Stimulated activated CD8-positive, alpha-beta memory T cell treated with anti-CD3 and anti-CD28 coated beads, Interleukin-4, amount 100 ng/mL, for 24 hours (primary cell): Measurements from ENCODE around the gene SLC41A3.
"Not testable (repeated sequence)": the region's sequence is repeated elsewhere in the genome, so short reads cannot be mapped to it uniquely, and the experiment has no call there.

Experiments used
- DNase-seq: peaks from one replicate; pipeline ENCODE4 v3.0.0-alpha.2; 2020; ENCODE audit warnings: low read depth

SLC41A3 gene

DNA sequence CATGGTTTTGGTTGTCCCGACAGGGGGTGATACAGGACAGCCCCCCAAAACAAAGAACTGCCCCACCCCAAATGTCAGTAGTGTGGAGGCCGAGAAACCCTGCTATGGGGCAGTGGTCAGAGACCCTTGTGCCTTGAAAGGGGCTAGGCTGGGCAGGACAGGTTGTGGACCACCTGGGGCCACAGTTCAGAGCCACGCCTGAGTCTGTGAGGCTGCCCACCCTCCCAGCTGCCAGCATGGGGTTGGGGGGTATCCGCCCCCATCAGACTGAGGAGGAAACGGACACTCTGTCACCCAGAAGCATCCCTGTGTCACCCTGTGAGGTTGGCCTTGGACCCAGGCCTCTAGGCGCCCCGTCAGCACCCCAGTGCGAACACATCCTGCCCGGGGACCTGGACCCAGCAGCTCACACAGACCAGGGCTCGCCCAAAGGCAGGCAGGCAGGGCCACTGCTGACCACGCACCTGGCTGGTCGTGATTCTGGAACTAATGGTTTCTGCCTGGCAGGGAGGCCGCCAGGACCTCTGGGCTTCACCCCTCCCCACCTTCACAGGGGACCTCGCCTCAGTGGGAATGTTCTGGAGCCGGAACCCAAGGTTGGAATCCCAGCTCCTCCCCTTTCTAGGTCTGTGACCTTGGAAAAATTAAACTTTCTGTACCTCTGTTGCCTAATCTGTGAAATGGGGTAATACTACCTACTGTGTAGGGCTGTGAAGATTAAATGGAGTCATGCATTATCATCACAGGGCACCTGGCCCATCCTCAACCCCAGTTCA is 1.4 kb downstream of the SLC41A3 start:
- DNase-seq: no peak

DNA sequence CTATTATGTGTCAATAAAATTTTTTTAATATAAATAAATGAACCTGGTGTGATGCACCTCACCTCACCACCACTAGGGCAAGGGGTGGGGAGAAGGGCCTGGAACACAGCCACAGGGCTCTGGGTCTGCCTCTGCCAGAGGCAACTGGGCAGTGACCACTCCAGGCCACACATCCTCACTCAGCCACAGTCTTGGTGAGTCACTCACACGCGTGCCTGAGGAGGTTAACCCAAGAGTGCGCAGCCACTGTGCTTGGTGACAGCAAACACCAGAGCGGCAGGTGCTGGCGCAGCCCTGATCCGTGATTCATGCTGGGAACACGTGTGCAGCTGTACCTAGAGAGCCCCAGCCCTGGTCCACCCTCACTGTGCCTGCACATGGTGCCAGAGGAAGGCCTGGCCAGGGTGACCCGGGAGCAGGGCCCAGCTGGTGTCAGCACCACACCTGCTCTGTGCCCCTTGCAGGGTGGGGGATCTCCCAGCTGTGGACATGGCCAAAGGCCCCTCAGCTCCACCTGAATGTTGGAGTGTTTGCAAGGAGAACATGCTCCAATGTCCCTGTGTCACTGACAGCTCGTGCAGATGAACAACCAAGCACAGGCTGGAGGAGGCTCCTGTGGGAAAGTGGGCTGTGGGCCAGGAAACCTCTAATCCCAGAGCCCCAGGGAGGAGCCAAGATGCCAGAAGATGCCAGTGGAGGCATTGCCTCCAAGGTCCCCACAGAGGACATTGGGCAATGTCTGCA is 2.1 kb downstream of the SLC41A3 start:
- no peak for DNase-seq

DNA sequence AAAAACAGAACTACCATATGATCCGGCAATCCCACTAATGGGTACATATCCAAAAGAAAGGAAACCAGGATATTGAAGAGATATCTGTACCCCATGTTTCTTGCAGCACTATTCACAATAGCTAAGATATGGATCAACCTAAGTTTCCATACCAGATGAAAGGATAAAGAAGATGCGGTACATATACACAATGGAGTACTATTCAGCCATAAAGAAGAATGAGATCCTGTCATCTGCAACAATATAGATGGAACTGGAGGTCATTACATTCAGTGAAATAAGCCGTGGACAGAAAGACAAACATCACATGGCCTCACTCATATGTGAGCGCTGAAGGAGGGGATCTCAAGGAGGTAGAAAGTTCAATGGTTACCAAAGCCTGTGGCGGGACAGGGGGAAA is 3.0 kb downstream of the SLC41A3 start:
- DNase-seq: no peak

DNA sequence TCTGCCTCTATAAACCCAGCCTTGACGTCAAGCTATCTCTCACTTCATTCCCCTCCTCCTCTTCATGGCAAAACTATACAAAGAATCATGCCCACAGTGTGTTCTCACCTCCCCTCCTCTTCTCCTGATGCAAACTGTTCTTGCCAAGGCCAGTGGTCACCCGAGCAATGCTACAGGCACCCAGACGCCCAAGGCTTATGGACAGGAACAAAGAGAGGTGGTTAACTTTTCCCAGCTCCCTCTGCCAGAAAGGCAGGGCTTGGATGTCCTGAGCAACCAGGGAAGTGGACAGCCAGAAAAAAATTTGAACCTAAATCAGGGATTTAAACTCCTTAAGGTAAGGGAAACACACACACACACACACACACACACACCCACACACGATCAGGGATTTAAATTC is 5.1 kb downstream of the SLC41A3 start:
- no peak for DNase-seq

DNA sequence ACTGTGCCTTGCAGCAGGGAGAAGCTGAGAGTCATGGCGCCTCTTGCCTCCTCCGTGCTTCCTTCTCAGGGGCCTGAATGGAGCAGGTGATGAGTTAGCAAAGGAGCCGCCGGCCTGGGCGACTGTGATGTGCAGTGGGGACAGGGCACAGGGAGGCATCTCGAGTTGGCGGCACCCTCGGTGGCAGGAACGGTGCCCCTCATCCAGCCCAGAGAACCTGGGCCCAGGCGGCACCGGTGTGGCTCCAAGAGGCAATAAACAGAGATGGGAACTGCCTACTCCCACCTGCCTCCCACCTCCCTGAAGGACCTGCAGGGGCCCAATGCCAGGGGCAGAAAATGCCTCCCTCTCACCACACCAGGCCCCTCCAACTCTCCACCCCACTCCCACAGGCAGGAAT is 6.2 kb downstream of the SLC41A3 start:
- no peak for DNase-seq

DNA sequence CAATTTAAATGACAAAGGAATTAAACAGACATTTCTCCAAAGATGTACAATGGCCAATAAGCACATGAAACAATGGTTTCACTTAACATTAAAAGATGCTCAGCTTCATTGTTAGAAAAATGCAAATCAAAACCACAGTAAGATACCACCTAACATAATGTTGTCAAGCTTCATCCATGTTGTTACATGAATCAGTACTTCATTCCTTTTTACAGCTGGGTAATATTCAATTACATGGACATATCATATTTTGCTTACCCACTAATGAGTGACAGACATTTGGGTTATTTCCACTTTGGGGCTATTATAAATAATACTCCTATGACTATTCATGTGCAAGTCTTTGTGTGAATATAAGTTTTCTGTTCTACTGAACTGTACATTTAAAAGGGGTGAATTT is 7.8 kb downstream of the SLC41A3 start:
- no peak for DNase-seq

DNA sequence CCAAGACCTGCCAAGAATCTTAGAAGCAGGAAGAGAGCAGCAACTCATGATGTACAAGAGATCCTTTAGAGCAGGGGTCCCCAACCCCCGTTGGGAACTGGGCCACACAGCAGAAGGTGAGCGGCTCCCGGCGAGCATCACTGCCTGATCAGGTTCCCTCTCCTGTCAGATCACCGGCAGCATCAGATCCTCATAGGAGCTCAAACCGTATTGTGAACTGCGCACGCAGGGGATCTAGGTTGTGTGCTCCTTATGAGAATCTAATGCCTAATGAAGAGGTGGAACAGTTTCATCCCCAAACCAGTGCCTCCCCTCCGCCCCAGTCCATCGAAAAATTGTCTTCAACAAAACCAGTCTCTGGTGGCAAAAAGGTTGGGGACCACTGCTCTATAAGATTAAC is 13.8 kb downstream of the SLC41A3 start:
- no peak for DNase-seq

DNA sequence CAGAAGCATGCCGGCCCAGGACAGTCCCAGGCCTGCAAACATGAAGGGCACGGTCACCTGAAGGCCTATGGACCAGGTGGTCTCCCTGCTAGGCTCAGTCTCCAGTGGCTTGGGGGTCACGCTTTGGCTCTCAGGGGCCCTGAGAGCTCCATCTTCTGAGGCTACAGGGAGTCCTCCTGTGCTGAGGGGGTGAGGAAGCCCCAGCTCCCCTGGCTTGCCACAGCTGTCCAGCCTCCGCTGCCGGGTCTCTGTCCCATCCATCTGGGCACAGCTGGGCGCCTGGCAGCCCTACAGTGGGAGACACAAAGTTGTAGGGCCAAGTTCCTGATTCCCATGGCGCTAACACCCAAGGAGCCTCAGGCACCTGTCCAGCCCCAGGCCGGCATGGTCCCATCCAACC is 16.0 kb downstream of the SLC41A3 start:
- DNase-seq: no peak

DNA sequence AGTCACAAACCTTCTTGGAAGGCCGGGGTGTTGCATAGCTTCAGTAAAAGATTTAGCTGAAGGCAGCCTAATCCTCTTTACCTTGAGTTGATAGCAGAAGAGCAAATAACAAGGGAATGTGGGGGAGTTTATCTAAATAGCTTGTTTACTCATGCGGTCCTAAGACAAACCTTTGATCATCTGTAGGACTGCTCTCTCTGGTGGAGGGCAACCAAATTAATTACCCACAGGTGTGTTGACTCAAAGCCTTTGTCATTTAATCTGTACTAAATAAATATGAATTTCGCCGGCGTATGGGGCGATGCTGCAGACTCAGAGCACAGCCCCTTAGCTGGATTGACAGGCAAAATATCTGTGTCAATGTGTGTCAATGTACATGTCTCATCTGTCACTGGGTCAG is 17.2 kb downstream of the SLC41A3 start:
- not testable (repeated sequence) for DNase-seq

DNA sequence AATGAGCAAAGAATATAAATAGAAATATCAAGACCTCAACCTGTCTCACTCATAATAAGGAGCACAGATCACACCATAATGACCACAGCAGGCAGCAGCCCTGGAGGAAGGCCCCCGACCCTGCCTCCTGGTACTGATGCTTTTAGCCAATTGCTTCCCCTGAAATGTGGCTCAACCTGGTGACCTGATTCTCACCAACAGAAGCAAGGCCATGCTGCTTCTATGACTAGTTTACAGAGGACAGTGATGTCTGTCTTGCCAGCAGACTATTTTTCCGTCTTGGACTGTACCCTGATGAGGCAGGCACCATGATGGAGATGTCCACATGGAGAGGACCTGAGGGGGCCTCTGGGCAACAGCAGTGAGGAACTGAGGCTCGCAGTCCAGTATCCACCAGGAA is 18.0 kb downstream of the SLC41A3 start:
- no peak for DNase-seq

DNA sequence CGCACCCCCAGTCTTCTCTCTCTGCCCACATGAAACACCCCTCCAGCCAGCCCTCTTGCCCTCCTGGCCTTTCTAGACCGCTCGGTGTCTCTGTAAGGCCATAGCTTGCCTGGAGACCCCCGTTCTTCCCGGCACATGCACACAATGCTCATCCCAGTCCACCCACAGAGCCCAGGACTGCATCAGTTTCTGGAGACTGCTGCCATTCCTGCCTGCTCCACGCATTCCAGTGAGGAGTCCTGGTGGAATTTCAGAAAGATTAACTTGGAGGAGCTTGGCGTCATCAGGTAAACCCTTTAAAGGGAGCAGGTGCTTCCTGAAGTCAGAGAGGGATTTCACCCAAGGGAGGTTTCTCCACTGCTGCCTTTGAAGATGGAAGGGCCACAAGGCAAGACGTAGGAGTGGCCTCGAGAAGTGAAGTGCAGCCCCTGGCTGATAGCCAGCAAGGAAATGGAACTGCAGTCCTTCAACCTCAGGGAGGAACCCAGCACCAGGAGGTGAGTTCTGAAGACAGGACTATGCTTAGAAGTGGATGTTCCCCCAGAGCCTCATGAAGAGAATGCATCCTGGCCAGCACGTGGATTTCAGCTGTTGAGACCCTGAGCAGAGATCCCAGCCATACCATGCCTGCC is 19.2 kb downstream of the SLC41A3 start:
- no peak for DNase-seq

DNA sequence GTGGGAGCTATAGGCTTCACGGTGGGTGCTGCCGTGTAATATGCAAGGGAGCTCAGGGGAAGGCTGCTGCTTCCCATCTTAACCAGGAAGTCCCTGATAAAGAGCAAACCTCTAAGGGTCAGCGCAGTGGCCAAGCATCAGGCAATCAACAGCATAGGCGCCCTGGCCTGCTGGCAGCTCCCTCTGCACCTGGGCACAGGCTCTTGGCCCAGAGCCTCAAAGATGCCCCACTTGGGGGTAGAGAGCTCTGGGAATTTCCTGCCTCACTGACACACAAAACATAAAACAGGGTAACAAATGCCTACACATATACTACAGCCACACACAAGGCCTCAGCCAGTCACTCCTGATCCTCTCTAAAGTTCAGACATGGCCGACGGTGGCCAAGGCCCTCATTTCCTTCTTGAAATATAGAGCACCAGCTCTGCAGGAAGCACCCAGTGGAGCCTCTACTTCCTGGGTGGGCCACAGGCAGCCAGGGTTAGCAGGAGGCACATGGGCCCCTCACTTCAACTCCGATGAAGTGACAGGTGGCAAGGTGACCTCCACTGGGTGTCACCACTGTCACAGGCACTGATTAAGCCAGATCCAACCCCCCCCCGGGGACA is 20.5 kb downstream of the SLC41A3 start:
- no peak for DNase-seq

DNA sequence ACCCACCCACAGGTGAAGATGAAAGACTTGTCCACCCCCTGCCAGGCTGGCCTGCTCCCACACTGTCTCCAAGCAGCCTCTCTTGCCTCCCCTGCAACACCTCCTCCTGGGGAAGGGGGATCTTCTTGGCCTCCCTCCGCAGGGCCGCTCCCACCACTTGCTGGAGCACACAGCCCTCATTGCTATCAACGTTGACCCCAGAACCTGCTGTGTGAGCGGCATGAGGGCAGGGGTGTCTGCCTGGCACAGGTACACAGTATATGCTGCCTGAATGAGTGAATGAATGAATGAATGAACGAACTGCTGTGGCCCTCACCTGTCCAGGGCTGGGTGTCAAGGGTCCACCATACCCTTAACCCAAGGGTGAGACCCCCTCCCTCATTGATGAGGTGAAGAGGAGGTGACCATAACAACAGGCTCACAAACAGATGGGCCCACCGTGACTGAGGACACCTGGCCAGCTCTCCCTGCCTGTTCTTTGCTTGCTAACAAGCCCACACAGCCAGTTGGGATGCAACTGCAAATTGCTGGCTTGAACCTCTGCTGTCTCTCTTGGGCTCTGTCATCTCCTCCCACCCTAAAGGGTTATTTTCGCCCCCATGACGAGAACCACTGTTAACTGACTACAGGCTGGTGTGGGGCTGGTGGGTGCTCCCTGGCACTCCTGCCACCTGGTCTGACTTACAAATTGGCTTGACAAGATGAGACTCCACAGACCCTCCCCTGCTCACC is 22.5 kb downstream of the SLC41A3 start:
- no peak for DNase-seq

DNA sequence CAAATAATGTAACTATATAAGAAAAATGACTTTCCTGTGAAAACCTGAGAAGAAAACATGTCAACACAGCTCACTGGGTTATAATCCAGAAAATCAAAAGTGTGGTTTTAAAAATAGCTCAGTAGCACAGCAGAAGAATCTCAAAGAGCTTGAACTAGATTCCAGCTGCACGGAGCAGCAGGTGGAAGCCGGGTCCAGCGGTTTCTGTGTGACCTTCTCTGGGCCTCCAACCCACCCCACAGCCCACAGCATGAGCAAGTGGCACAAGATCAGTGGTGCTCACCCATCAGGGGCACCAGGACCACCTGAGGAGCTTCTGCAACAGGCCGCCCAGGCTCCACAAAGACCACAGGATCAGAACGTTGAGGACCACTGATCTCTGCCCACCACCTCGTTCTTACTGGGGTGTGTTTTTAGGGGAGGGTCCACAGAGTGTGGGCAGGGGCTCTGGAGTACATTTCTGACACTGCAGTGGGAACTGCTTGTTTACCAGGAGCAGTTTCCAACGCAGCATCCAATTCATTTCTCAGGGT is 23.2 kb downstream of the SLC41A3 start:
- no peak for DNase-seq

DNA sequence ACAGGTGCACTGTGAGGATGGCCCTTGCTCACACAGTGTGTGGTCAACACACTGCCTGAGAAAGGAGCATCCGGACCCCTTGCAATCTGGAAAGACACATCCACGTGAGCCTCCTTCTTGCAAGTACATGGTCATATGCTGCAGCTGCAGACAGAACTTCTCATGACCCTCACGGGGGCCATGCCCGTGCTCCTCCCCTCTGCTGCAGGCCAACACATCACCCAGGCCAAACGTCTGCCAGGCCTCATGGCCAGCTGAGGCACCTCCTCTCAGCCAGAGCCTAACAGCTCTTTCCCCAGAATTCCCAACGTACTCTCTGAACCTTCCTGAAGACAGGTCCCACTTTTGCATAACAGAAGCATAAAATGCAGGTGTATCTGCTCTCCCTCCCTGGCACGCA is 25.3 kb downstream of the SLC41A3 start:
- no peak for DNase-seq

DNA sequence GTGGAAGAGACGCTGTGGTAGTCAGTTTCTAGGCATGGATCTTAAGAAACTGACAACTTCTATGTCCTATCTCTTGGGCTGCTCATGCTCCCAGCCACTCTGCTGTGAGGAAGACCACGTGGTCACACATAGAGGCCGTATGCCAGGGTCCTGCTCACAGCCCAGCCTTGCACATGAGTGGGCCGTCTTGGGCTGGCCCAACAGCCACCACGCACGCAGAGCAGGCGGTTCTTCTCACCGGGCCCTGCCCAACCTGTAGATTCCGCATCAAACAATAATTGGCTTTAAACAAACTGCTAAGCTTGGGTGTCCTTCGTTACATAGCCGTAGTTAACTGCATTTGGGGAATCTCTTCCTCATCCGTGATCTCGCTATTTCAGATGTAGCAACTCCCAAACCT is 26.0 kb downstream of the SLC41A3 start:
- no peak for DNase-seq

DNA sequence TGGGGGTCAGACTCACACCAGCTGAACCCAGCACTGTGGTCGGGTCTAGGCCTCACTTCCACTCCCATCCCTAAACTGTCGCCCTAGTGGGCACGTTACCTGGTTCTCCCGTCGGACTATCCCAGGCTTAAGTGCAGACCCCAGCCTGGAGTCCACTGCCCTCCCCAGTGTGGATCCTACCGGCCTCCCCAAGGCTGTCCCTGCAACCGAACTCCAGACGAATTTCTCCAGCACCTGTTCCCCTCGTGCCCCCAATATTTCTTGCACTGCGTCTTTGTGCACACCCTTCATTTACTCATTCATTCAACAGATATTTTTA is 26.5 kb downstream of the SLC41A3 start:
- no peak for DNase-seq

DNA sequence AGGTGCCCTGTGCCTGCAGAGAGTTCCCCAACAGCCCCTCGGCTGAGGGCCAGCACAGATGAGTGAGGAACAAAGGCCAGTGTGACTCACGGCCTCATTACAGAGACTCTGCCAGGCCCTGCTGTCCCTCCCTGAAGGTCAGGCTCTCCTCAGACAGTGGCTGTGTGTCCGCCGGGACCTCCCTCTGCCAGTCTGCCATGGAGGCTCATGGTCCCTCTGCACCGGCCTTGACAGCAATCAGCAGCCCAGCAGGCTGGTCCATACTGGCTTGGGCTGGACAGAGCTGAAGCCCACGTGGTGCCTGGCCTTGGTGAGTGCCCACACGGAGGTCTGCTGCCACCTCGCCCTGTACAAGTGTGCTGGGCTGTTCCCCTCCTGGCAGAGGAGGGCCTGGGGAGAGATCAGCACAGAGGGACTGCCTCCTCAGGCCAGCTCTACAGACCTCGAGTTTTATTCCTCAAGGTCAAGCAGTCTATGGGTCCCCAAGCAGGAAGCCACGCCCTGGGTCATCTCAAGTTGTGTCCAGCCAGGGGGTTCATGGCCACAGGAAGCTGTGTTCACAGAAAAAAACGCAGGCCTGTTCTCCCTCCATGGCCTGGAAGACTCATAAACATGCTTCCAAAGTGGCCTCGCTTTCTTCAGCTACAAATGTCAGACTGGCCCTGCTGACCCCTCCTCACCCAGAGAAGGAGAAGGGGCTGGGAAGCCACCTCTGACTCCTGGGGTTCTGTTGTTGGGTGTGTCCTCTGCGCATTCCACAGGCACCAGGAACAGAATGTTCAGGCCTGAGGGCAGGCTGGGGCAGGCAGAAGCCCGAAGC is 27.0 kb downstream of the SLC41A3 start:
- no peak for DNase-seq

DNA sequence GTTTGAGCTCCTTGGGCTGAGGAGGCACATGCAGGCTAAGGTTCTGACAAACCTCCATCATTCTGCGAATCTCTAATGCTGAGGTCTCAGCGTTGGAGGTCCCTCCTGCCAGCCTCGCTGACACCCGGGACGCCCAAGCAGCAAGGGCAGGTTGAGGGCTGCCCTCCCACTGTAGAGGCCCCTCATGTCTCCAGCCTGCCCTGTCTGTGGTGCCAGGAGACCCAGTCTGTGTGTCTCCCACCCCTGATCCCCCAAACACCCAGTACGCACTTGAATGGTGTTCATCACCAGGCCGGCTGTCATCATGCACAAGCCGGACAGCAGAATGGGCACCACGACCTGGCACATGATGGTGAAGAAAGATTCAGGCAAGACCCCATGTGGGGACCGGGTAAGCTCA is 27.8 kb downstream of the SLC41A3 start:
- DNase-seq: no peak

DNA sequence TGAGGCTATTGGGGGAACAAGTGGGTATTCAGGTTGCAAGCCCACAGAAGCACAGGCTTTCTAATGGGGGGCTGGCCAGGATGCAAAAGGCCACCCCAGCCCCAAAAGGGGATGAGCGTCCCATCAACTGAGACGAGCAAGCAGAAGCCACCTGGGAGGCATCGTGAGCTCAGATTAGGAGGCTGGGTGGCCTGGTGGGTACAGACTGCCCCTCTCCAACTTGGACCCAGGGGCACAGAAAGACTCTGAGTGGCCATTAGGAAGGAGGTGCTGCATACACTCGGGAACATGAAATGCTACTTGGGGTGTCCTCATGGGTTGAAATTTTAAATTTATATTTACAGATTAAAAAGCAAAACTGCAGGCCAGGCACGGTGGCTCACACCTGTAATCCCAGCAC is 29.1 kb downstream of the SLC41A3 start:
- no peak for DNase-seq

DNA sequence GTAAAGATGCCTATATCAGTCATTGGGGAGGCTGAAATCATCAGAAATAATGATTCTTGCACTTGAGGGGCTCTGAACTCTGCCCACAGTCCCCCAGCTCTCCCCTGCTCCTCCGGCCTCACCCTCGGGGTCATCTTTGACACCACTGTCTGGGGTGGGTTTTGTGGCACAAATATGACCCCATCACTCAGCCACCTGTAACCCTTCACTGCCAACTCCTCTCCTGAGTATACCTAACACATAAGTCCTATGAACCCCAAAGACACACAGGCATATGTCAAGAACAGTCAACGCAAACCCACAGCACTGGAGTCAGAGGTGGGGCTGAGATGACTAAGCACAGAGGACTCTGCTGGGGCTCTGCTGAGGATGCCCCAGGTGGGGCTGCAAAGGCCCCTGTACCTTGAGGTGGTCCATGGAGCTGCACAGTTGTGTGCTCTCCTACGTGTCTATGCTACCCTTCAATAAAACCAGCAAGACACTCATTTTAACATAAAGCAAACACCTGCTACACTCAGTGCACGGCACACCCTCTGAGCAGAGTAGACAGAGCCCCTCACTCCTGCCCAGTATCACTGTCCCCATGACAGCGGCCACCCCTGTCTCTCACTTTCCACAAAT is 29.9 kb downstream of the SLC41A3 start:
- no peak for DNase-seq
